Astrocyte (in vitro differentiated cells and primary cell): Measurements from ENCODE around the gene TMEM178B. TPM values are rescaled to one million over a fixed set of nuclear protein-coding genes. Genes with fewer than 3 reads are reported as not detected.

Source experiments
- DNase-seq: peaks from one replicate; pipeline ENCODE4 v3.0.0-alpha.2; 2010; ENCODE audit warnings: low read depth
- FAIRE-seq: peaks from 2 replicates; lab custom pipeline; 2011; peaks lifted over from hg19 to GRCh38; lab: Jason Lieb, UNC
- H2AFZ ChIP-seq: 2 replicates; pipeline ENCODE4 v1.6.0; 2012; ENCODE audit warnings: low read depth, low read length, inconsistent platforms
- H3K27ac ChIP-seq: 2 replicates; pipeline ENCODE4 v1.5.1; 2011; ENCODE audit warnings: low read depth, low read length, inconsistent platforms
- H3K27me3 ChIP-seq: 2 replicates; pipeline ENCODE4 v1.6.0; 2011; ENCODE audit warnings: low read length, inconsistent platforms; ENCODE audit not compliant: insufficient read depth
- H3K36me3 ChIP-seq: 2 replicates; pipeline ENCODE4 v1.5.1; 2011; ENCODE audit warnings: low read length, inconsistent platforms; ENCODE audit not compliant: insufficient read depth
- H3K4me1 ChIP-seq: 2 replicates; pipeline ENCODE4 v1.5.1; 2011; ENCODE audit warnings: low read length, inconsistent platforms; ENCODE audit not compliant: insufficient read depth
- H3K4me2 ChIP-seq: 2 replicates; pipeline ENCODE4 v1.6.0; 2012; ENCODE audit warnings: low read length, inconsistent platforms
- H3K4me3 ChIP-seq: 2 replicates; pipeline ENCODE4 v1.5.1; 2011; ENCODE audit warnings: low read depth, mild to moderate bottlenecking, low read length, inconsistent platforms; ENCODE audit not compliant: insufficient read depth
- H3K79me2 ChIP-seq: 2 replicates; pipeline ENCODE4 v1.6.0; 2012; ENCODE audit warnings: mild to moderate bottlenecking, low read length, inconsistent platforms; ENCODE audit not compliant: insufficient read depth
- H3K9ac ChIP-seq: 2 replicates; pipeline ENCODE4 v1.6.0; 2012; ENCODE audit warnings: mild to moderate bottlenecking, low read length, inconsistent platforms
- H3K9me3 ChIP-seq: 2 replicates; pipeline ENCODE4 v1.5.1; 2012; ENCODE audit warnings: low read depth, mild to moderate bottlenecking, low read length, inconsistent platforms; ENCODE audit not compliant: insufficient read depth
- H4K20me1 ChIP-seq: 2 replicates; pipeline ENCODE4 v1.6.0; 2012; ENCODE audit warnings: low read length, inconsistent platforms; ENCODE audit not compliant: insufficient read depth
- H3K27ac Mint-ChIP-seq: one replicate; pipeline ENCODE4 v1.8.0; 2021; ENCODE audit warnings: mild to moderate bottlenecking, mixed read lengths; ENCODE audit not compliant: unreplicated experiment
- H3K27me3 Mint-ChIP-seq: one replicate; pipeline ENCODE4 v1.8.0; 2021; ENCODE audit warnings: low read depth, mixed read lengths; ENCODE audit not compliant: unreplicated experiment
- H3K36me3 Mint-ChIP-seq: one replicate; pipeline ENCODE4 v1.8.0; 2021; ENCODE audit warnings: low read depth, mixed read lengths; ENCODE audit not compliant: unreplicated experiment
- H3K4me1 Mint-ChIP-seq: one replicate; pipeline ENCODE4 v1.8.0; 2021; ENCODE audit warnings: low read depth, mixed read lengths; ENCODE audit not compliant: unreplicated experiment
- H3K4me3 Mint-ChIP-seq: one replicate; pipeline ENCODE4 v1.8.0; 2021; ENCODE audit warnings: mild to moderate bottlenecking, moderate library complexity, mixed read lengths; ENCODE audit not compliant: unreplicated experiment
- H3K9me3 Mint-ChIP-seq: one replicate; pipeline ENCODE4 v1.8.0; 2021; ENCODE audit warnings: mild to moderate bottlenecking, mixed read lengths; ENCODE audit not compliant: unreplicated experiment
- EZH2 ChIP-seq: IDR thresholded peaks from 2 replicates; pipeline ENCODE4 v1.6.1; 2012; ENCODE audit warnings: mild to moderate bottlenecking, low read length, inconsistent platforms; ENCODE audit not compliant: insufficient read depth
- total RNA-seq: library from RNA; stranded (reverse); gene quantifications from 2 replicates; pipeline ENCODE4 v1.2.1, GENCODE V29; 2021
- TF ChIP-seq, protein P1 (sequence below): IDR thresholded peaks from 2 replicates; pipeline ENCODE4 v1.5.1; 2011; ENCODE audit warnings: low read depth, mild to moderate bottlenecking, inconsistent platforms, low read length, moderate library complexity; ENCODE audit not compliant: insufficient read depth

The TMEM178B gene
- total RNA-seq, 1 donor from 2014 or later: 3.9 TPM

DNA sequence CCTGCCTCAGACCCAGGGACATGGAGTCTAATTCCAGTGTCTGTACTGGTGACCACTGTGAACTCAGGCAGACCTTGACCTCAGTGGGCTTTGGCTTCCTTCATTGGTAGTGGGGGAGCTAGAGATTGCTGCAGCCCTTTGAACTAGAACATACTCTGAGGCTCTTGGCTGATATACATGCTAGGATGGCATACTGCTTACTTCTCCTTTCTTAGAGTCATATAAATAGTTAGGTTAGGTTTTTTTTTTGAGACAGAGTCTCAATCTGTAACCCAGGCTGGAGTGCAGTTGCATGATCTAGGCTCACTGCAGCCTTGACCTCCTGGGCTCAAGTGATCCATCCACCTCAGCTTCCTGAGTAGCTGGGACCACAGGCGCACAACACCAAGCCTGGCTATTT, 49.7 kb downstream of the TMEM178B start:
- no peak overlapping the region for H3K4me2 ChIP-seq
- H3K4me3 ChIP-seq: no peak overlapping the region
- no peaks in the 10 kb centered on the region for H3K36me3 ChIP-seq
- no peaks in the 10 kb centered on the region for H3K9me3 ChIP-seq
- Mint-ChIP-seq H3K4me1 (peaks cover 6% of the 10 kb centered on the region), H3K27ac (no peak overlapping the region), H3K9me3 (peaks cover 2% of the 10 kb centered on the region), H3K27me3 (no peaks in the 10 kb centered on the region), H3K36me3 (no peaks in the 10 kb centered on the region), H3K4me3 (no peak overlapping the region)
- no peak overlapping the region for H3K27ac ChIP-seq
- TF ChIP-seq, protein P1, sequence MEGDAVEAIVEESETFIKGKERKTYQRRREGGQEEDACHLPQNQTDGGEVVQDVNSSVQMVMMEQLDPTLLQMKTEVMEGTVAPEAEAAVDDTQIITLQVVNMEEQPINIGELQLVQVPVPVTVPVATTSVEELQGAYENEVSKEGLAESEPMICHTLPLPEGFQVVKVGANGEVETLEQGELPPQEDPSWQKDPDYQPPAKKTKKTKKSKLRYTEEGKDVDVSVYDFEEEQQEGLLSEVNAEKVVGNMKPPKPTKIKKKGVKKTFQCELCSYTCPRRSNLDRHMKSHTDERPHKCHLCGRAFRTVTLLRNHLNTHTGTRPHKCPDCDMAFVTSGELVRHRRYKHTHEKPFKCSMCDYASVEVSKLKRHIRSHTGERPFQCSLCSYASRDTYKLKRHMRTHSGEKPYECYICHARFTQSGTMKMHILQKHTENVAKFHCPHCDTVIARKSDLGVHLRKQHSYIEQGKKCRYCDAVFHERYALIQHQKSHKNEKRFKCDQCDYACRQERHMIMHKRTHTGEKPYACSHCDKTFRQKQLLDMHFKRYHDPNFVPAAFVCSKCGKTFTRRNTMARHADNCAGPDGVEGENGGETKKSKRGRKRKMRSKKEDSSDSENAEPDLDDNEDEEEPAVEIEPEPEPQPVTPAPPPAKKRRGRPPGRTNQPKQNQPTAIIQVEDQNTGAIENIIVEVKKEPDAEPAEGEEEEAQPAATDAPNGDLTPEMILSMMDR: no peak
- TF ChIP-seq EZH2: no peak
- H3K79me2 ChIP-seq: no peaks in the 10 kb centered on the region
- DNase-seq (no peak), FAIRE-seq (no peak)
- H3K27me3 ChIP-seq: no peaks in the 10 kb centered on the region
- H4K20me1 ChIP-seq: no peaks in the 10 kb centered on the region
- H3K4me1 ChIP-seq: no peaks in the 10 kb centered on the region
- no peak overlapping the region for H3K9ac ChIP-seq
- no peak overlapping the region for H2AFZ ChIP-seq

DNA sequence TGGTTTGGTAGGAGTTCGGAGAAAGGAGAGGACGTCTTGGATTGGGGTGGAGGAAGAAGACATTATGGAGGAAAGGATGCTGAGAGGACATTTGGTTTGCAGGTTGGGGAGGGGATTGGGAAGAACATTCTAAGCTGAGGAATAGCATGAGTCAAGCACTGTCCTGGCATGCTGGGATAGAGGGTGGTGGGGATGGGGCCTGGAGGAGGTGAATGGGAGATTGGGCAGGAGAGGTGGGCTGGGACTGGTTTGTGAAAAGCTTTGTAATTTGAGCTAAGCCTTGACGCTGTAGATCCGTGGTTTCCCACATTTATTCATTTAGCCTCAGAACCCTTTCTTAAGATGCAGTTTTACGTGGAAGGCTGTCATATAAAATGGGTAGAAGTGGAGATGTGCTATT, 52.2 kb downstream of the TMEM178B start:
- no peaks in the 10 kb centered on the region for H3K4me1 ChIP-seq
- Mint-ChIP-seq H3K27me3 (no peaks in the 10 kb centered on the region), H3K4me3 (no peak overlapping the region), H3K27ac (no peak overlapping the region), H3K4me1 (peaks cover 6% of the 10 kb centered on the region), H3K9me3 (peaks cover 4% of the 10 kb centered on the region), H3K36me3 (no peaks in the 10 kb centered on the region)
- no peak overlapping the region for H2AFZ ChIP-seq
- no peaks in the 10 kb centered on the region for H3K36me3 ChIP-seq
- H3K4me3 ChIP-seq: no peak overlapping the region
- H3K9me3 ChIP-seq: no peaks in the 10 kb centered on the region
- TF ChIP-seq EZH2: no peak
- TF ChIP-seq, protein P1: no peak
- H3K9ac ChIP-seq: no peak overlapping the region
- H3K27ac ChIP-seq: no peak overlapping the region
- no peak for FAIRE-seq
- no peaks in the 10 kb centered on the region for H3K79me2 ChIP-seq
- no peaks in the 10 kb centered on the region for H4K20me1 ChIP-seq
- no peak overlapping the region for H3K4me2 ChIP-seq
- no peak for DNase-seq
- H3K27me3 ChIP-seq: no peaks in the 10 kb centered on the region

DNA sequence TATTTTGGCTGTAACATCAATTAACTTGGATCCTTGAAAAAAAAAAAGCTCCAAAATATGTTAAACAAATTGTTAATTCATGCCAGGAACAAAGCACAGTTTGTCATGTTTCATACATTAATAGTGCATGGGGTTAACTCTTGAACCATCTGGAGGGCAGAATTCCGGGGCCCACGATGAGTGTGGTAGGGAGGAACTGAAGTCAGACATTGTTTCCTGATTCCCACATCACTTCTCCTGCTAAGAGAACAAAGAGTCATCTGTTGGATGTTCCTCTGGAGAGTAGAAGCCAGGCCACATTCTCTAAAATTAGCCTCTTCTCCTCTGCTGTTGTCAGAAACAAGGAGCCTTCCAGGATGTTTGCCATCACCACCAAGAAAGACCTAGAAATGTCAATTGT, 54.6 kb downstream of the TMEM178B start:
- H3K9me3 ChIP-seq: no peaks in the 10 kb centered on the region
- H3K27me3 ChIP-seq: no peaks in the 10 kb centered on the region
- FAIRE-seq: no peak
- no peaks in the 10 kb centered on the region for H3K36me3 ChIP-seq
- no peak overlapping the region for H3K9ac ChIP-seq
- no peaks in the 10 kb centered on the region for H4K20me1 ChIP-seq
- H3K4me1 ChIP-seq: no peaks in the 10 kb centered on the region
- no peak overlapping the region for H3K27ac ChIP-seq
- Mint-ChIP-seq H3K4me3 (no peak overlapping the region), H3K36me3 (no peaks in the 10 kb centered on the region), H3K27ac (no peak overlapping the region), H3K27me3 (no peaks in the 10 kb centered on the region), H3K9me3 (peaks cover 4% of the 10 kb centered on the region), H3K4me1 (no peaks in the 10 kb centered on the region)
- no peak overlapping the region for H3K4me2 ChIP-seq
- no peak for DNase-seq
- H3K79me2 ChIP-seq: no peaks in the 10 kb centered on the region
- H2AFZ ChIP-seq: no peak overlapping the region
- H3K4me3 ChIP-seq: no peak overlapping the region
- TF ChIP-seq, protein P1: no peak
- no peak for TF ChIP-seq EZH2
